C4-2B (cell line): ENCODE results near the gene CDC14A.

Source experiments
- ZFX ChIP-seq: fragments of 450-650 bp; IDR thresholded peaks from 2 replicates; pipeline ENCODE4 v1.6.1; 2017
- TF ChIP-seq, protein P1 (sequence below): fragments of 450-650 bp; conservative IDR thresholded peaks from 2 replicates; pipeline ENCODE4 v1.5.1; 2017; ENCODE audit warnings: mild to moderate bottlenecking

DNA sequence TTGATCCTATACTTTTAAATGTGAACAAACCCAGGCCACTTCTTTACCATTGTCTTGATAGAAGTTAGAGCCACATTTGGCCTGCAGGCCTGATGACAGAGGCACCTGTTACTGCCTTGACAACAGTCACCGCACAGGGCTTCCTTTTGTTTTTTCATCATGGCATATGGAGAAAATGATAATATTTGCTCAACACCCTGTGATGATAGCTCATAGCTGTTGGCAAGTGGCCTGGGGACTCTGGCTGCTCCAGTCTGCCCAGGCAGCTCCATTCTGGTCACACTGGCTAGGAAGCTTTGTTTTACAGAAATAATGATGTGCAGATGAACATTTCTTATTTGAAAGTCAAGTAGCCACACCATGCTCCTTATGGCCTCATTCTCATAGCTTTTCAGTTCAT lies 96.1 kb downstream of the CDC14A start:
- TF ChIP-seq, protein P1, sequence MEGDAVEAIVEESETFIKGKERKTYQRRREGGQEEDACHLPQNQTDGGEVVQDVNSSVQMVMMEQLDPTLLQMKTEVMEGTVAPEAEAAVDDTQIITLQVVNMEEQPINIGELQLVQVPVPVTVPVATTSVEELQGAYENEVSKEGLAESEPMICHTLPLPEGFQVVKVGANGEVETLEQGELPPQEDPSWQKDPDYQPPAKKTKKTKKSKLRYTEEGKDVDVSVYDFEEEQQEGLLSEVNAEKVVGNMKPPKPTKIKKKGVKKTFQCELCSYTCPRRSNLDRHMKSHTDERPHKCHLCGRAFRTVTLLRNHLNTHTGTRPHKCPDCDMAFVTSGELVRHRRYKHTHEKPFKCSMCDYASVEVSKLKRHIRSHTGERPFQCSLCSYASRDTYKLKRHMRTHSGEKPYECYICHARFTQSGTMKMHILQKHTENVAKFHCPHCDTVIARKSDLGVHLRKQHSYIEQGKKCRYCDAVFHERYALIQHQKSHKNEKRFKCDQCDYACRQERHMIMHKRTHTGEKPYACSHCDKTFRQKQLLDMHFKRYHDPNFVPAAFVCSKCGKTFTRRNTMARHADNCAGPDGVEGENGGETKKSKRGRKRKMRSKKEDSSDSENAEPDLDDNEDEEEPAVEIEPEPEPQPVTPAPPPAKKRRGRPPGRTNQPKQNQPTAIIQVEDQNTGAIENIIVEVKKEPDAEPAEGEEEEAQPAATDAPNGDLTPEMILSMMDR: no peak
- no peak for TF ChIP-seq ZFX
